HEK293 (cell line): ENCODE measurements around the gene PHGDH.
A peak's percentile ranks its signal among the peaks of the same experiment; 100 is the strongest.
"Not testable (repeated sequence)": the region's sequence is repeated elsewhere in the genome, so short reads cannot be mapped to it uniquely, and the experiment has no call there.

Source experiments
- CTCF ChIA-PET: fragments of 350-600 bp; formaldehyde crosslinking; extraction: SDS; loops from one replicate; lab custom pipeline; 2021; ENCODE audit warnings: antibody characterized with exemption; lab: Yijun Ruan, JAX
- POLR2A ChIA-PET: fragments of 300-600 bp; formaldehyde crosslinking; extraction: SDS; loops from one replicate; lab custom pipeline; 2020; ENCODE audit warnings: antibody characterized with exemption, inconsistent platforms; lab: Yijun Ruan, JAX
- H3K27ac ChIP-seq: fragments of 200-500 bp; sonication (Bioruptor generic); 2 replicates; pipeline ENCODE4 v1.5.1; 2014; ENCODE audit warnings: low read depth, low read length, control low read depth, inconsistent platforms; ENCODE audit errors: extremely low read depth
- H3K36me3 ChIP-seq, 2 experiments: fragments of 200-500 bp in 1 of 2; sonication (Bioruptor generic) in 1 of 2; 1 replicate in 1 of 2; 2 replicates in 1 of 2; pipeline ENCODE4 v1.5.1; 2014 to 2017; ENCODE audit warnings: inconsistent platforms in 2 of 2, low read length in 2 of 2; ENCODE audit not compliant: control insufficient read depth in 2 of 2, insufficient read depth in 1 of 2
- H3K4me1 ChIP-seq: fragments of 200-500 bp; sonication (Bioruptor generic); 2 replicates; pipeline ENCODE4 v1.5.1; 2014; ENCODE audit warnings: mild to moderate bottlenecking, low read length, inconsistent platforms; ENCODE audit not compliant: control insufficient read depth, insufficient read depth
- H3K4me3 ChIP-seq: 2 replicates; pipeline ENCODE4 v1.5.1; 2011; ENCODE audit warnings: low read depth, mild to moderate bottlenecking, control low read depth, low read length, moderate library complexity
- H3K9me3 ChIP-seq: fragments of 200-500 bp; sonication (Bioruptor generic); 2 replicates; pipeline ENCODE4 v1.5.1; 2014; ENCODE audit warnings: low read depth, low read length, inconsistent platforms; ENCODE audit not compliant: control insufficient read depth, insufficient read depth
- GLI4 ChIP-seq: fragments of 450-650 bp; formaldehyde crosslinking; IDR thresholded peaks from 2 replicates; pipeline ENCODE4 v1.5.1; 2016; ENCODE audit warnings: missing biosample characterization, missing genetic modification characterization
- KLF9 ChIP-seq: fragments of 450-650 bp; formaldehyde crosslinking; IDR thresholded peaks from 2 replicates; pipeline ENCODE4 v1.5.1; 2016; ENCODE audit warnings: missing biosample characterization, missing genetic modification characterization, low read depth
- SP2 ChIP-seq: fragments of 450-650 bp; formaldehyde crosslinking; IDR thresholded peaks from 2 replicates; pipeline ENCODE4 v1.5.1; 2016; ENCODE audit warnings: missing biosample characterization, missing genetic modification characterization
- YY2 ChIP-seq: fragments of 450-650 bp; formaldehyde crosslinking; IDR thresholded peaks from 2 replicates; pipeline ENCODE4 v1.5.1; 2016; ENCODE audit warnings: missing biosample characterization, missing genetic modification characterization
- ZNF10 ChIP-seq: fragments of 450-650 bp; formaldehyde crosslinking; IDR thresholded peaks from 2 replicates; pipeline ENCODE4 v1.5.1; 2017; ENCODE audit warnings: missing biosample characterization, missing genetic modification characterization
- ZNF146 ChIP-seq: fragments of 450-650 bp; formaldehyde crosslinking; IDR thresholded peaks from 2 replicates; pipeline ENCODE4 v1.5.1; 2016; ENCODE audit warnings: missing biosample characterization, missing genetic modification characterization
- ZNF155 ChIP-seq: fragments of 450-650 bp; formaldehyde crosslinking; IDR thresholded peaks from 2 replicates; pipeline ENCODE4 v1.5.1; 2016; ENCODE audit warnings: missing biosample characterization, missing genetic modification characterization
- ZNF211 ChIP-seq: fragments of 450-650 bp; formaldehyde crosslinking; IDR thresholded peaks from 2 replicates; pipeline ENCODE4 v1.5.1; 2016; ENCODE audit warnings: low read depth, missing biosample characterization, missing genetic modification characterization
- ZNF248 ChIP-seq: fragments of 450-650 bp; formaldehyde crosslinking; IDR thresholded peaks from 2 replicates; pipeline ENCODE4 v1.5.1; 2017; ENCODE audit warnings: missing biosample characterization, missing genetic modification characterization
- ZNF274 ChIP-seq, 2 experiments: fragments of 200-500 bp in 1 of 2; fragments of 450-650 bp in 1 of 2; sonication (Bioruptor generic) in 1 of 2; formaldehyde crosslinking in 1 of 2; IDR thresholded peaks; 2 replicates each; pipeline versions ENCODE4 v1.5.1 to v1.6.1; 2014 to 2016; ENCODE audit warnings: borderline replicate concordance in 1 of 2, inconsistent platforms in 1 of 2, low read length in 1 of 2, missing biosample characterization in 1 of 2, missing genetic modification characterization in 1 of 2
- ZNF335 ChIP-seq: fragments of 450-650 bp; formaldehyde crosslinking; conservative IDR thresholded peaks from 2 replicates; pipeline ENCODE4 v1.5.1; 2016; ENCODE audit warnings: missing biosample characterization, missing genetic modification characterization
- ZNF366 ChIP-seq: fragments of 450-650 bp; formaldehyde crosslinking; conservative IDR thresholded peaks from 2 replicates; pipeline ENCODE4 v1.5.1; 2016; ENCODE audit warnings: missing biosample characterization, missing genetic modification characterization
- ZNF664 ChIP-seq: fragments of 450-650 bp; formaldehyde crosslinking; IDR thresholded peaks from 2 replicates; pipeline ENCODE4 v1.5.1; 2016; ENCODE audit warnings: missing biosample characterization, missing genetic modification characterization
- ZNF670 ChIP-seq: fragments of 450-650 bp; formaldehyde crosslinking; IDR thresholded peaks from 2 replicates; pipeline ENCODE4 v1.5.1; 2016; ENCODE audit warnings: missing biosample characterization, missing genetic modification characterization, low read depth
- ZSCAN23 ChIP-seq: fragments of 450-650 bp; formaldehyde crosslinking; IDR thresholded peaks from 2 replicates; pipeline ENCODE4 v1.5.1; 2016; ENCODE audit warnings: missing biosample characterization, missing genetic modification characterization
- TF ChIP-seq, protein P1 (sequence below): fragments of 450-650 bp; formaldehyde crosslinking; IDR thresholded peaks from 2 replicates; pipeline ENCODE4 v1.5.1; 2017; ENCODE audit warnings: missing biosample characterization, missing genetic modification characterization
- TF ChIP-seq, protein P2 (sequence below): fragments of 450-650 bp; formaldehyde crosslinking; IDR thresholded peaks from 2 replicates; pipeline ENCODE4 v1.5.1; 2016; ENCODE audit warnings: missing biosample characterization, missing genetic modification characterization
- TF ChIP-seq, protein P3 (sequence below): fragments of 450-650 bp; formaldehyde crosslinking; IDR thresholded peaks from 2 replicates; pipeline ENCODE4 v1.5.1; 2016; ENCODE audit warnings: missing biosample characterization, missing genetic modification characterization
- TF ChIP-seq, protein P4 (sequence below): fragments of 450-650 bp; formaldehyde crosslinking; IDR thresholded peaks from 2 replicates; pipeline ENCODE4 v1.5.1; 2016; ENCODE audit warnings: missing biosample characterization, missing genetic modification characterization, low read depth
- TF ChIP-seq, protein P5 (sequence below): fragments of 450-650 bp; formaldehyde crosslinking; IDR thresholded peaks from 2 replicates; pipeline ENCODE4 v1.5.1; 2016; ENCODE audit warnings: missing biosample characterization, missing genetic modification characterization
- TF ChIP-seq, protein P6 (sequence below): fragments of 450-650 bp; formaldehyde crosslinking; IDR thresholded peaks from 2 replicates; pipeline ENCODE4 v1.5.0; 2017; ENCODE audit warnings: missing biosample characterization, missing genetic modification characterization, borderline replicate concordance

PHGDH gene

DNA sequence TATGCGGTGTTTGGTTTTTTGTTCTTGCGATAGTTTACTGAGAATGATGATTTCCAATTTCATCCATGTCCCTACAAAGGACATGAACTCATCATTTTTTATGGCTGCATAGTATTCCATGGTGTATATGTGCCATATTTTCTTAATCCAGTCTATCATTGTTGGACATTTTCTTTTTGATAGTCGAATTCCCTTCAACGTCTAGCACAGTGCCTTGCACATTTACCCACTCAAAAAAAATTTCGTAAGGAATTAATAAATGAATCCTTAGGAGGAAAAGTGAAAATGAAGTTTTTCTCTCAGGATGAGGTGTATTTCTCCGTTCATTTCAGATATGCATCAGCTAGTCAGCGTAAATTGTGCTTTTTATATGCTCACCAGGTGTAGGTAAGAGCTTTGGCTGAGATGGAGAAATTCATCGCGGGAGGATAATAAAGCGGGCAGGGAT, 354 bp upstream of the PHGDH start:
- POLR2A ChIA-PET: interaction anchor here (0.7 to 2.2 kb wide), 21 partner anchors 8 to 161 kb away, joined by 3 to 23 read pairs (median 4); partner anchors contain the start of gene ZNF697
- H3K27ac ChIP-seq, H3K36me3 ChIP-seq, H3K9me3 ChIP-seq: not testable (repeated sequence)
- TF ChIP-seq, protein P1, sequence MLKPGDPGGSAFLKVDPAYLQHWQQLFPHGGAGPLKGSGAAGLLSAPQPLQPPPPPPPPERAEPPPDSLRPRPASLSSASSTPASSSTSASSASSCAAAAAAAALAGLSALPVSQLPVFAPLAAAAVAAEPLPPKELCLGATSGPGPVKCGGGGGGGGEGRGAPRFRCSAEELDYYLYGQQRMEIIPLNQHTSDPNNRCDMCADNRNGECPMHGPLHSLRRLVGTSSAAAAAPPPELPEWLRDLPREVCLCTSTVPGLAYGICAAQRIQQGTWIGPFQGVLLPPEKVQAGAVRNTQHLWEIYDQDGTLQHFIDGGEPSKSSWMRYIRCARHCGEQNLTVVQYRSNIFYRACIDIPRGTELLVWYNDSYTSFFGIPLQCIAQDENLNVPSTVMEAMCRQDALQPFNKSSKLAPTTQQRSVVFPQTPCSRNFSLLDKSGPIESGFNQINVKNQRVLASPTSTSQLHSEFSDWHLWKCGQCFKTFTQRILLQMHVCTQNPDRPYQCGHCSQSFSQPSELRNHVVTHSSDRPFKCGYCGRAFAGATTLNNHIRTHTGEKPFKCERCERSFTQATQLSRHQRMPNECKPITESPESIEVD: peak; percentile 32; the same call in 1 of the 2 replicates
- peak; percentile 80 for TF ChIP-seq ZNF335
- TF ChIP-seq ZNF664 (tag by site-specific recombination): peak; percentile 83; the same call in 1 of the 2 replicates
- 0 out of 2 replicates have a peak, but pooled peaks have one; percentile 14 for TF ChIP-seq ZNF366 (tag by site-specific recombination)
- peak; percentile 100 for TF ChIP-seq ZNF146 (tag by site-specific recombination)
- TF ChIP-seq, protein P2, sequence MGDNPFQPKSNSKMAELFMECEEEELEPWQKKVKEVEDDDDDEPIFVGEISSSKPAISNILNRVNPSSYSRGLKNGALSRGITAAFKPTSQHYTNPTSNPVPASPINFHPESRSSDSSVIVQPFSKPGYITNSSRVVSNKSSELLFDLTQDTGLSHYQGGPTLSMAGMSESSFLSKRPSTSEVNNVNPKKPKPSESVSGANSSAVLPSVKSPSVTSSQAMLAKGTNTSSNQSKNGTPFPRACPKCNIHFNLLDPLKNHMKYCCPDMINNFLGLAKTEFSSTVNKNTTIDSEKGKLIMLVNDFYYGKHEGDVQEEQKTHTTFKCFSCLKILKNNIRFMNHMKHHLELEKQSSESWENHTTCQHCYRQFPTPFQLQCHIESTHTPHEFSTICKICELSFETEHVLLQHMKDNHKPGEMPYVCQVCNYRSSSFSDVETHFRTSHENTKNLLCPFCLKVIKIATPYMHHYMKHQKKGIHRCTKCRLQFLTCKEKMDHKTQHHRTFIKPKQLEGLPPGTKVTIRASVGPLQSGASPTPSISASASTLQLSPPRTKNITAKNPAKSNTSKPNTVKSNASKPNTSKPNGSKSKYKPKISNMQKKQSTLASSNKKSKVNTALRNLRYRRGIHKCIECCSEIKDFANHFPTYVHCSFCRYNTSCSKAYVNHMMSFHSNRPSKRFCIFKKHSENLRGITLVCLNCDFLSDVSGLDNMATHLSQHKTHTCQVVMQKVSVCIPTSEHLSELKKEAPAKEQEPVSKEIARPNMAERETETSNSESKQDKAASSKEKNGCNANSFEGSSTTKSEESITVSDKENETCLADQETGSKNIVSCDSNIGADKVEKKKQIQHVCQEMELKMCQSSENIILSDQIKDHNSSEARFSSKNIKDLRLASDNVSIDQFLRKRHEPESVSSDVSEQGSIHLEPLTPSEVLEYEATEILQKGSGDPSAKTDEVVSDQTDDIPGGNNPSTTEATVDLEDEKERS (tag by site-specific recombination): peak; percentile 69; the same call in 1 of the 2 replicates
- TF ChIP-seq, protein P3, sequence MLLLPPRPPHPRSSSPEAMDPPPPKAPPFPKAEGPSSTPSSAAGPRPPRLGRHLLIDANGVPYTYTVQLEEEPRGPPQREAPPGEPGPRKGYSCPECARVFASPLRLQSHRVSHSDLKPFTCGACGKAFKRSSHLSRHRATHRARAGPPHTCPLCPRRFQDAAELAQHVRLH (tag by site-specific recombination): peak; percentile 89
- Histone ChIP-seq H3K4me3 (peak overlapping the region; percentile 76), H3K4me1 (peaks cover 15% of the 10 kb centered on the region)
- CTCF ChIA-PET: interaction anchor here (0.7 to 1.4 kb wide), 3 partner anchors 35 to 128 kb away, joined by 3 to 17 read pairs (median 5); no protein-coding TSS in a partner anchor

DNA sequence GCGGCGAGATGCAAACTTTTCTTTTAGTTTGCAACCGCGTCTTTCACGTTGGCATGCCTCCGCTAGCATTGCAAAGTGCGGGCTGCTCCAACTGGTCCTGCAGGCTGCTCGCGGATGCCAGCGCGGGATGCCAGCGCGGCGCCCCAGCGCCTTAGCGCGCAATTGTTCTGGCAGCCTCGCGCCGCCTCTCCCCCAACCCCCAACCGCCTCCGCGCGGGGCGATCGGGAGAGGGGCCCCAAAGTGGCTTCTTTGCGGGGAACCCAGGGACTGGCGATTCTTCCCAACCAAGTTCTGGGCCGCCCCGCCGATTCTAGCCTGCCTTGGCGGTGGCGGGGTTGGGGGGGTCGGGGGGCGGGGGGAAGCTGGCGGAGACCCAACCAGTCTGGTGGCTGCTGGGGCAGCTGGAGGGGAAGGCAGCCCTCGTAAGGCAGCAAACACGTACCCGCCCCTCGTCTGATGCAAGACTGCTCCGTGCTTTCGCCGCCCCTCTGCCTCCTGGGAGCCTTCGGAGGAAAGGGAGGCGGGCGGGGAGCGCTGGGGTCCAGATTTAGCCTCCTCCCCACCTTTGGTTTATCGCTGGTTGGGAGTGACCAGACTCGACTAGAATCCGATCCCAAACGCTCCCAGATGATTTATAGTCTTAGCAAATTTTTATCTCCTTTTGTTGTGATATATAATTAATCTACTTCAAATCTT, 756 bp downstream of the PHGDH start:
- CTCF ChIA-PET: interaction anchor here (0.6 to 1.4 kb wide), 4 partner anchors 15 to 178 kb away, joined by 3 to 17 read pairs (median 4); no protein-coding TSS in a partner anchor
- no peaks in the 10 kb centered on the region for H3K36me3 ChIP-seq
- POLR2A ChIA-PET: interaction anchor here (0.6 to 2.2 kb wide), 18 partner anchors 7 to 323 kb away, joined by 3 to 23 read pairs (median 4); partner anchors contain the start of gene ZNF697
- TF ChIP-seq ZNF211 (tag by site-specific recombination) (no peak), ZNF274 (IDR thresholded peaks at IDR 0.05; ENCODE audit: low read length) (no peak), ZNF274 (tag by site-specific recombination; IDR thresholded peaks at IDR 0.05; ENCODE audit: borderline replicate concordance) (no peak), ZNF670 (tag by site-specific recombination) (no peak), GLI4 (tag by site-specific recombination) (no peak), ZSCAN23 (tag by site-specific recombination) (no peak), SP2 (peak; percentile 82), ZNF248 (tag by site-specific recombination) (no peak), ZNF155 (tag by site-specific recombination) (no peak), KLF9 (tag by site-specific recombination) (peak; percentile 40; the same call in 1 of the 2 replicates), YY2 (no peak), ZNF10 (tag by site-specific recombination) (no peak)
- TF ChIP-seq, protein P4, sequence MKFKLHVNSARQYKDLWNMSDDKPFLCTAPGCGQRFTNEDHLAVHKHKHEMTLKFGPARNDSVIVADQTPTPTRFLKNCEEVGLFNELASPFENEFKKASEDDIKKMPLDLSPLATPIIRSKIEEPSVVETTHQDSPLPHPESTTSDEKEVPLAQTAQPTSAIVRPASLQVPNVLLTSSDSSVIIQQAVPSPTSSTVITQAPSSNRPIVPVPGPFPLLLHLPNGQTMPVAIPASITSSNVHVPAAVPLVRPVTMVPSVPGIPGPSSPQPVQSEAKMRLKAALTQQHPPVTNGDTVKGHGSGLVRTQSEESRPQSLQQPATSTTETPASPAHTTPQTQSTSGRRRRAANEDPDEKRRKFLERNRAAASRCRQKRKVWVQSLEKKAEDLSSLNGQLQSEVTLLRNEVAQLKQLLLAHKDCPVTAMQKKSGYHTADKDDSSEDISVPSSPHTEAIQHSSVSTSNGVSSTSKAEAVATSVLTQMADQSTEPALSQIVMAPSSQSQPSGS: no peak
- TF ChIP-seq, protein P5, sequence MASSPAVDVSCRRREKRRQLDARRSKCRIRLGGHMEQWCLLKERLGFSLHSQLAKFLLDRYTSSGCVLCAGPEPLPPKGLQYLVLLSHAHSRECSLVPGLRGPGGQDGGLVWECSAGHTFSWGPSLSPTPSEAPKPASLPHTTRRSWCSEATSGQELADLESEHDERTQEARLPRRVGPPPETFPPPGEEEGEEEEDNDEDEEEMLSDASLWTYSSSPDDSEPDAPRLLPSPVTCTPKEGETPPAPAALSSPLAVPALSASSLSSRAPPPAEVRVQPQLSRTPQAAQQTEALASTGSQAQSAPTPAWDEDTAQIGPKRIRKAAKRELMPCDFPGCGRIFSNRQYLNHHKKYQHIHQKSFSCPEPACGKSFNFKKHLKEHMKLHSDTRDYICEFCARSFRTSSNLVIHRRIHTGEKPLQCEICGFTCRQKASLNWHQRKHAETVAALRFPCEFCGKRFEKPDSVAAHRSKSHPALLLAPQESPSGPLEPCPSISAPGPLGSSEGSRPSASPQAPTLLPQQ (tag by site-specific recombination): peak; percentile 71
- TF ChIP-seq, protein P6, sequence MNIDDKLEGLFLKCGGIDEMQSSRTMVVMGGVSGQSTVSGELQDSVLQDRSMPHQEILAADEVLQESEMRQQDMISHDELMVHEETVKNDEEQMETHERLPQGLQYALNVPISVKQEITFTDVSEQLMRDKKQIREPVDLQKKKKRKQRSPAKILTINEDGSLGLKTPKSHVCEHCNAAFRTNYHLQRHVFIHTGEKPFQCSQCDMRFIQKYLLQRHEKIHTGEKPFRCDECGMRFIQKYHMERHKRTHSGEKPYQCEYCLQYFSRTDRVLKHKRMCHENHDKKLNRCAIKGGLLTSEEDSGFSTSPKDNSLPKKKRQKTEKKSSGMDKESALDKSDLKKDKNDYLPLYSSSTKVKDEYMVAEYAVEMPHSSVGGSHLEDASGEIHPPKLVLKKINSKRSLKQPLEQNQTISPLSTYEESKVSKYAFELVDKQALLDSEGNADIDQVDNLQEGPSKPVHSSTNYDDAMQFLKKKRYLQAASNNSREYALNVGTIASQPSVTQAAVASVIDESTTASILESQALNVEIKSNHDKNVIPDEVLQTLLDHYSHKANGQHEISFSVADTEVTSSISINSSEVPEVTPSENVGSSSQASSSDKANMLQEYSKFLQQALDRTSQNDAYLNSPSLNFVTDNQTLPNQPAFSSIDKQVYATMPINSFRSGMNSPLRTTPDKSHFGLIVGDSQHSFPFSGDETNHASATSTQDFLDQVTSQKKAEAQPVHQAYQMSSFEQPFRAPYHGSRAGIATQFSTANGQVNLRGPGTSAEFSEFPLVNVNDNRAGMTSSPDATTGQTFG: no peak

More for the DNA sequence above, 756 bp downstream of the PHGDH start:
- H3K27ac ChIP-seq: peak overlapping the region; percentile 90
- peak overlapping the region; percentile 76 for H3K4me3 ChIP-seq
- peaks cover 15% of the 10 kb centered on the region for H3K4me1 ChIP-seq
- H3K9me3 ChIP-seq: no peaks in the 10 kb centered on the region
